HCT116 (cell line): ENCODE data around the gene SNTB2. TPM values are rescaled to one million over a fixed set of nuclear protein-coding genes. Genes with fewer than 3 reads are reported as not detected.
"Not testable (repeated sequence)": the region's sequence is repeated elsewhere in the genome, so short reads cannot be mapped to it uniquely, and the experiment has no call there.

Experiments used
- ATAC-seq: fragments of 200-7000 bp; cut with Tn5 transposase; 2 replicates; pipeline ENCODE4 v1.9.1; 2020; ENCODE audit warnings: mild to moderate bottlenecking, moderate library complexity
- BruUV-seq: library from RNA; stranded (reverse); fragments of 400-500 nt; replicated peaks from 2 replicates; lab custom pipeline; 2021; lab: Mats Ljungman, UMichigan
- CTCF ChIA-PET: fragments of 300-600 bp; sonication (Branson Sonifier 250); formaldehyde crosslinking; loops from one replicate; lab custom pipeline; 2021; ENCODE audit warnings: antibody characterized with exemption; lab: Charles Lee
- POLR2A ChIA-PET: fragments of 300-600, 350-600 bp; sonication (Branson Sonifier 250); formaldehyde crosslinking; loops from one replicate; lab custom pipeline; 2021; ENCODE audit warnings: antibody characterized with exemption; lab: Charles Lee
- RAD21 ChIA-PET, 2 experiments: fragments of 300-600 bp; sonication (Branson Sonifier 250); formaldehyde crosslinking; loops; one replicate each; lab custom pipeline; 2023; ENCODE audit warnings: low total read pairs in 2 of 2; ENCODE audit not compliant: uncharacterized antibody in 2 of 2, unreplicated experiment in 2 of 2, low non-redundant PET in 1 of 2; lab: Charles Lee
- DNase-seq: peaks from one replicate; pipeline ENCODE4 v3.0.0-alpha.2; 2010; ENCODE audit warnings: low read depth, low spot score
- H2AFZ ChIP-seq: fragments of 200-600 bp; shearing (Covaris generic), sonication (generic); 2 replicates; pipeline ENCODE4 v1.6.1; 2017; ENCODE audit warnings: low read depth, mixed run types, mixed read lengths, antibody characterized with exemption, low read length; ENCODE audit not compliant: poor library complexity, severe bottlenecking
- H3K27ac ChIP-seq: 2 replicates; pipeline ENCODE4 v1.5.1; 2012; ENCODE audit warnings: low read depth, low read length
- H3K27me3 ChIP-seq: fragments of 200-600 bp; sonication (generic); 2 replicates; pipeline ENCODE4 v1.6.1; 2016; ENCODE audit warnings: mixed run types, low read length, mixed read lengths; ENCODE audit not compliant: insufficient read depth
- H3K36me3 ChIP-seq, 2 experiments: fragments of 200-500 bp in 1 of 2; fragments of 200-600 bp in 1 of 2; sonication (Bioruptor generic) in 1 of 2; sonication (generic) in 1 of 2; 2 replicates each; pipeline versions ENCODE4 v1.5.1 to v1.6.1; 2014 to 2016; ENCODE audit warnings: low read length in 2 of 2, inconsistent platforms in 1 of 2, mixed read lengths in 1 of 2, mixed run types in 1 of 2; ENCODE audit not compliant: insufficient read depth in 2 of 2, control insufficient read depth in 1 of 2
- H3K4me1 ChIP-seq, 2 experiments: fragments of 200-600 bp in 1 of 2; sonication (generic) in 1 of 2; 2 replicates each; pipeline versions ENCODE4 v1.5.1 to v1.6.1; 2012 to 2017; ENCODE audit warnings: low read length in 2 of 2, inconsistent platforms in 1 of 2, mild to moderate bottlenecking in 1 of 2, mixed read lengths in 1 of 2, mixed run types in 1 of 2, moderate library complexity in 1 of 2; ENCODE audit not compliant: insufficient read depth in 2 of 2, control insufficient read depth in 1 of 2
- H3K4me2 ChIP-seq: fragments of 200-600 bp; sonication (generic); 2 replicates; pipeline ENCODE4 v1.6.1; 2017; ENCODE audit warnings: mixed run types, low read length, mixed read lengths
- H3K4me3 ChIP-seq, 2 experiments: fragments of 200-600 bp in 1 of 2; sonication (generic) in 1 of 2; replicated peaks in 1 of 2; 2 replicates each; pipeline ENCODE4 v1.5.1; 2011 to 2016; ENCODE audit warnings: low read length in 2 of 2, control low read depth in 1 of 2, low read depth in 1 of 2, mild to moderate bottlenecking in 1 of 2, mixed read lengths in 1 of 2, mixed run types in 1 of 2
- H3K79me2 ChIP-seq: fragments of 200-600 bp; sonication (generic); 2 replicates; pipeline ENCODE4 v1.6.1; 2017; ENCODE audit warnings: mild to moderate bottlenecking, mixed run types, low read length, moderate library complexity, mixed read lengths; ENCODE audit not compliant: insufficient read depth
- H3K9ac ChIP-seq: fragments of 200-600 bp; sonication (generic); 2 replicates; pipeline ENCODE4 v1.6.1; 2016; ENCODE audit warnings: low read length, mixed read lengths
- H3K9me2 ChIP-seq: fragments of 200-600 bp; sonication (generic), shearing (Covaris generic); 2 replicates; pipeline ENCODE4 v1.6.1; 2017; ENCODE audit warnings: mixed run types, mild to moderate bottlenecking, moderate library complexity; ENCODE audit not compliant: insufficient read depth
- H3K9me3 ChIP-seq, 2 experiments: fragments of 200-500 bp in 1 of 2; fragments of 200-600 bp in 1 of 2; sonication (Bioruptor generic) in 1 of 2; sonication (generic) in 1 of 2; 2 replicates each; pipeline ENCODE4 v1.6.1; 2014 to 2017; ENCODE audit warnings: low read length in 2 of 2, mixed read lengths in 2 of 2, inconsistent platforms in 1 of 2, low read depth in 1 of 2, mild to moderate bottlenecking in 1 of 2, mixed run types in 1 of 2, moderate library complexity in 1 of 2; ENCODE audit not compliant: control insufficient read depth in 1 of 2, insufficient read depth in 1 of 2
- H4K20me1 ChIP-seq: fragments of 200-600 bp; sonication (generic), shearing (Covaris generic); 2 replicates; pipeline ENCODE4 v1.6.1; 2017; ENCODE audit warnings: mixed run types, mild to moderate bottlenecking, moderate library complexity; ENCODE audit not compliant: insufficient read depth
- YY1 ChIP-seq: IDR thresholded peaks from 2 replicates; pipeline ENCODE4 v1.6.1; 2011; ENCODE audit warnings: low read length, low read depth, moderate library complexity, mild to moderate bottlenecking; ENCODE audit not compliant: insufficient replicate concordance; ENCODE audit errors: extremely low read depth
- intact Hi-C: fragments of 100-400 bp; cut with micrococcal nuclease; formaldehyde crosslinking; loops from 2 replicates; pipeline ENCODE4 v1.10.0; 2022
- total RNA-seq: library from RNA; stranded (reverse); gene quantifications from one replicate; pipeline ENCODE4 v1.2.1, GENCODE V29; 2021; ENCODE audit not compliant: unreplicated experiment
- TF ChIP-seq, protein P1 (sequence below): IDR thresholded peaks from 2 replicates; pipeline ENCODE4 v1.6.1; 2011; ENCODE audit warnings: mild to moderate bottlenecking, low read length, moderate library complexity; ENCODE audit not compliant: insufficient replicate concordance; ENCODE audit errors: extremely low read depth
- TF ChIP-seq, protein P2 (sequence below): IDR thresholded peaks from 2 replicates; pipeline ENCODE4 v1.6.1; 2012; ENCODE audit warnings: low read depth

Gene SNTB2
- total RNA-seq, 1 experiment from 2014 or later, result 38.1 TPM

DNA sequence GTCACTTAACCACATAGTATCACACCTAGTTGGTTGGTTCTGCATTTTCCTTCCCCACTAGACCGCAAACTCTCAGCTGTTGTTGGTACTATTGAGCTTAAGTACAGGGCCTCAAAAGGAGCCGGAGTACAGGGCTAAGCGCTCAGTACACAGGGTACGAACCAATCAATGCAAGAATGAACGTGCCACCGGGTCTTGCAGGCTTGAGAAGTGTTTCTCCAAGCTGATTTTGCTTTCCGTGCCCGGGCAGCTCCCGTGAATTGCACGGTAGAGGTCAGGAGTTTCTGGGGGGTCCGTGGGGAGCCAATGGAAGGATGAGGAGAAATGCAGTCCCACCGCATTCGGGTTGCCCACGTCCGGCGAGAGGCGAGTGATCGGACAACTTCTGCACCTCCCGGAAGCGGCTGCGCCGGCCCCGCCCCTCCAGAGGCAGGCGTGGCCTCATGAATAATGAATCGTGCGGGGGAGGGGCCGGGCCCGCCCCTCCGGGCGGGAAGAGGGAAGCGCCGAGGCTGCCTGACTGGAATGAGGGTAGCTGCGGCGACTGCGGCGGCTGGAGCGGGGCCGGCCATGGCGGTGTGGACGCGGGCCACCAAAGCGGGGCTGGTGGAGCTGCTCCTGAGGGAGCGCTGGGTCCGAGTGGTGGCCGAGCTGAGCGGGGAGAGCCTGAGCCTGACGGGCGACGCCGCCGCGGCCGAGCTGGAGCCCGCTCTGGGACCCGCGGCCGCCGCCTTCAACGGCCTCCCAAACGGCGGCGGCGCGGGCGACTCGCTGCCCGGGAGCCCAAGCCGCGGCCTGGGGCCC, at the start of gene SNTB2 (continued):
- TF ChIP-seq, protein P1, sequence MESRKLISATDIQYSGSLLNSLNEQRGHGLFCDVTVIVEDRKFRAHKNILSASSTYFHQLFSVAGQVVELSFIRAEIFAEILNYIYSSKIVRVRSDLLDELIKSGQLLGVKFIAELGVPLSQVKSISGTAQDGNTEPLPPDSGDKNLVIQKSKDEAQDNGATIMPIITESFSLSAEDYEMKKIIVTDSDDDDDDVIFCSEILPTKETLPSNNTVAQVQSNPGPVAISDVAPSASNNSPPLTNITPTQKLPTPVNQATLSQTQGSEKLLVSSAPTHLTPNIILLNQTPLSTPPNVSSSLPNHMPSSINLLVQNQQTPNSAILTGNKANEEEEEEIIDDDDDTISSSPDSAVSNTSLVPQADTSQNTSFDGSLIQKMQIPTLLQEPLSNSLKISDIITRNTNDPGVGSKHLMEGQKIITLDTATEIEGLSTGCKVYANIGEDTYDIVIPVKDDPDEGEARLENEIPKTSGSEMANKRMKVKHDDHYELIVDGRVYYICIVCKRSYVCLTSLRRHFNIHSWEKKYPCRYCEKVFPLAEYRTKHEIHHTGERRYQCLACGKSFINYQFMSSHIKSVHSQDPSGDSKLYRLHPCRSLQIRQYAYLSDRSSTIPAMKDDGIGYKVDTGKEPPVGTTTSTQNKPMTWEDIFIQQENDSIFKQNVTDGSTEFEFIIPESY, result no peak
- peak; percentile 71 for TF ChIP-seq YY1

DNA sequence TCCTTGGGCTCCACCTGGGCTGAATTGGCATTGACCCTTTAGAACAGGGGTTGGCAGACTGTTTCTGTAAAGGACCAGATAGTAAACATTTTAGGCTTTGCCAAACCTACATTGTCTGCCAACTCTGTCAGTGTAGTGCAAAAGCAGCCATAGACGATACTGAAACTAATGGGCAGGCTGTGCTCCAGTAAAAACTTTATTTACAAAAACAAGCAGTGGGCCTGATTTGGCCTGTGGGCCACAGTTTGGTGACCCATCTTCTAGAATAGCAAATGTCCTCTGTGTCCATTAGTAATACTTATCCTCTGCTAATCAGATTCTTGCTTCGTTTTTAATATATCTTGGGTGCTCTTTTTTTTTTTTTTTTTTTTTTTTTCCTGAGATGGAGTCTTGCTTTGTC, 48.4 kb upstream of the SNTB2 start:
- peaks cover 36% of the 10 kb centered on the region; the same call in 1 of the 2 replicates for H4K20me1 ChIP-seq
- H3K4me3 ChIP-seq, result no peak overlapping the region
- POLR2A ChIA-PET, result no interaction called here
- H3K27ac ChIP-seq, result no peak overlapping the region
- BruUV-seq, result no TSS peak
- H3K27me3 ChIP-seq, result no peaks in the 10 kb centered on the region
- H3K9ac ChIP-seq, result no peak overlapping the region
- RAD21 ChIA-PET, result no interaction called here
- DNase-seq, result no peak
- no peaks in the 10 kb centered on the region for H3K9me3 ChIP-seq
- no peak overlapping the region for H2AFZ ChIP-seq
- CTCF ChIA-PET, result no interaction called here
- H3K9me2 ChIP-seq, result no peaks in the 10 kb centered on the region
- H3K4me1 ChIP-seq, result peaks cover 4 to 6% of the 10 kb centered on the region in 2 experiments; a peak in 3 of 4 replicates
- no peak overlapping the region for H3K4me2 ChIP-seq
- no peak for ATAC-seq
- peaks cover 56 to 86% of the 10 kb centered on the region in 2 experiments for H3K36me3 ChIP-seq
- intact Hi-C loops, result no loop called here
- TF ChIP-seq, protein P2, sequence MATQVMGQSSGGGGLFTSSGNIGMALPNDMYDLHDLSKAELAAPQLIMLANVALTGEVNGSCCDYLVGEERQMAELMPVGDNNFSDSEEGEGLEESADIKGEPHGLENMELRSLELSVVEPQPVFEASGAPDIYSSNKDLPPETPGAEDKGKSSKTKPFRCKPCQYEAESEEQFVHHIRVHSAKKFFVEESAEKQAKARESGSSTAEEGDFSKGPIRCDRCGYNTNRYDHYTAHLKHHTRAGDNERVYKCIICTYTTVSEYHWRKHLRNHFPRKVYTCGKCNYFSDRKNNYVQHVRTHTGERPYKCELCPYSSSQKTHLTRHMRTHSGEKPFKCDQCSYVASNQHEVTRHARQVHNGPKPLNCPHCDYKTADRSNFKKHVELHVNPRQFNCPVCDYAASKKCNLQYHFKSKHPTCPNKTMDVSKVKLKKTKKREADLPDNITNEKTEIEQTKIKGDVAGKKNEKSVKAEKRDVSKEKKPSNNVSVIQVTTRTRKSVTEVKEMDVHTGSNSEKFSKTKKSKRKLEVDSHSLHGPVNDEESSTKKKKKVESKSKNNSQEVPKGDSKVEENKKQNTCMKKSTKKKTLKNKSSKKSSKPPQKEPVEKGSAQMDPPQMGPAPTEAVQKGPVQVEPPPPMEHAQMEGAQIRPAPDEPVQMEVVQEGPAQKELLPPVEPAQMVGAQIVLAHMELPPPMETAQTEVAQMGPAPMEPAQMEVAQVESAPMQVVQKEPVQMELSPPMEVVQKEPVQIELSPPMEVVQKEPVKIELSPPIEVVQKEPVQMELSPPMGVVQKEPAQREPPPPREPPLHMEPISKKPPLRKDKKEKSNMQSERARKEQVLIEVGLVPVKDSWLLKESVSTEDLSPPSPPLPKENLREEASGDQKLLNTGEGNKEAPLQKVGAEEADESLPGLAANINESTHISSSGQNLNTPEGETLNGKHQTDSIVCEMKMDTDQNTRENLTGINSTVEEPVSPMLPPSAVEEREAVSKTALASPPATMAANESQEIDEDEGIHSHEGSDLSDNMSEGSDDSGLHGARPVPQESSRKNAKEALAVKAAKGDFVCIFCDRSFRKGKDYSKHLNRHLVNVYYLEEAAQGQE, result no peak
- H3K79me2 ChIP-seq, result peaks cover 95% of the 10 kb centered on the region

DNA sequence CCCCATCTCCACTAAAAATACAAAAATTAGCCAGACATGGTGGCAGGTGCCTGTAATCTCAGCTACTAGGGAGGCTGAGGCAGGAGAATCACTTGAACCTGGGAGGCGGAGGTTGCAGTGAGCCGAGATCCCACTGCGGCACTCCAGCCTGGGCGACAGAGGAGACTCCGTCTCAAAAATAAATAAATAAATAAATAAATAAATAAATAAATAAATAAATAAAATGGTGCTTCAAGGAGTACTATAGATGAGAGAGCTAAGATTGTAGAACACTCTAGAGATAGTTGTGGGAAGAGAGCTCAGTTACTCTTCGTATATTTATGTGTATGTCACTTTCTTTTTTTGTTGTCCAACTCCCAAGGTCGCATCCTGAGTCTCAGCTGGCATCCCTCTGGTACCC, 47.5 kb upstream of the SNTB2 start:
- Histone ChIP-seq H4K20me1 (peaks cover 29% of the 10 kb centered on the region; the same call in 1 of the 2 replicates), H3K36me3 (peaks cover 60 to 83% of the 10 kb centered on the region in 2 experiments), H3K79me2 (peaks cover 93% of the 10 kb centered on the region)
- H3K9ac ChIP-seq, H3K4me3 ChIP-seq, DNase-seq, H3K27ac ChIP-seq, CTCF ChIA-PET, RAD21 ChIA-PET, H3K4me1 ChIP-seq, POLR2A ChIA-PET, H3K9me3 ChIP-seq, BruUV-seq, intact Hi-C loops, ATAC-seq, H3K4me2 ChIP-seq, H2AFZ ChIP-seq, H3K27me3 ChIP-seq, H3K9me2 ChIP-seq: not testable (repeated sequence)
